ENCODE results near the gene SNX13.

GRCh38 chr7:17931069-17931468, 9.2 kb downstream of the SNX13 start:
- TF ChIP-seq CTCF (IDR thresholded peaks at IDR 0.05), result no peak
- TF ChIP-seq POLR2A (IDR thresholded peaks at IDR 0.05), result no peak

Measured in esophagus squamous epithelium (tissue), 4 donors.